Prostate gland (tissue), 2 donors: ENCODE measurements around the gene SH3GL3.
A peak's percentile ranks its signal among the peaks of the same experiment; 100 is the strongest.

Source experiments
- POLR2A ChIP-seq: fragments of 450-650 bp; IDR thresholded peaks from one replicate; pipeline ENCODE4 v1.6.1; 2016; ENCODE audit warnings: antibody characterized with exemption, mild to moderate bottlenecking
- TF ChIP-seq, protein P1 (sequence below), 4 experiments: fragments of 200-600 bp in 2 of 4; fragments of 450-650 bp in 2 of 4; sonication (generic) in 2 of 4; IDR thresholded peaks; 1 replicate in 3 of 4; 2 replicates in 1 of 4; pipeline ENCODE4 v1.5.1; 2016 to 2019; ENCODE audit warnings: antibody characterized with exemption in 4 of 4, mild to moderate bottlenecking in 2 of 4, moderate library complexity in 2 of 4

DNA sequence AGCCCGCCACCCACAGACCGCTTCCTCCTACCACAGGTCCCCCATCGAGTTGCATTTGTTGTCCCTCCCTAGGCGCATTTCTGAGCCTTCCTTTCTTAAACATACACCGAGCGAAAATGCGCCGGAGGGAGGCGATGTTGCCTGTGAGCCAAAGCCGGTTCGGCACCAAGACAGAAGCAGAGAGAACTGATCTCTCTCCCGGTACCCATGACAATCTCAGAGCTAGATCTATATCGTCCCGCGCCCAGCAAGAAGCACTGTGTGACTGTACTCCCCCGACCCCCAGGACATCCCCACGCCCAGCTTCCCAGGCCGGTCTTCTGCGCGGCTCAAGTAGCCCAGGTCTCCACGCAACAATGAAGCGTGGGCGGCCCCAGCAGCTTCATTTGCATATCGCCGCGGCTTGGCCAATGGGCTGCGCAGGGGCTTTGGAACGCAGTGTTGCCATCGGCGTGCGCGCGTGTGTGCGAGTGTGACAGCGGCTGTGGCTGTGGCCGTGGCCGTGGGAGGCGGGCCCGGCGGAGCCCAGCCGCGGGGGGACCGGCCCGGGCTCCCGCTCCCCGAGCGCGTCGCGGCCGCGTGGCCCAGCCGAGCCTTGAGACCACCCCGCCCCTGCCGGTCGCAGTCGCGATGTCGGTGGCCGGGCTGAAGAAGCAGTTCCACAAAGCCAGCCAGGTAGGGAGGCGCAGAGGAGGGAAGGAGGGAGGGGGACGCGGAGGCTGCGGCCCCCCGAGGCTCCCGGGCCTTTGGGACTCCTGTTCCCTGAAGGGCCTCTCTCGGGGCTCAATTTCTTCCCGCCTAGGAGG lies at the start of gene SH3GL3:
- TF ChIP-seq, protein P1, sequence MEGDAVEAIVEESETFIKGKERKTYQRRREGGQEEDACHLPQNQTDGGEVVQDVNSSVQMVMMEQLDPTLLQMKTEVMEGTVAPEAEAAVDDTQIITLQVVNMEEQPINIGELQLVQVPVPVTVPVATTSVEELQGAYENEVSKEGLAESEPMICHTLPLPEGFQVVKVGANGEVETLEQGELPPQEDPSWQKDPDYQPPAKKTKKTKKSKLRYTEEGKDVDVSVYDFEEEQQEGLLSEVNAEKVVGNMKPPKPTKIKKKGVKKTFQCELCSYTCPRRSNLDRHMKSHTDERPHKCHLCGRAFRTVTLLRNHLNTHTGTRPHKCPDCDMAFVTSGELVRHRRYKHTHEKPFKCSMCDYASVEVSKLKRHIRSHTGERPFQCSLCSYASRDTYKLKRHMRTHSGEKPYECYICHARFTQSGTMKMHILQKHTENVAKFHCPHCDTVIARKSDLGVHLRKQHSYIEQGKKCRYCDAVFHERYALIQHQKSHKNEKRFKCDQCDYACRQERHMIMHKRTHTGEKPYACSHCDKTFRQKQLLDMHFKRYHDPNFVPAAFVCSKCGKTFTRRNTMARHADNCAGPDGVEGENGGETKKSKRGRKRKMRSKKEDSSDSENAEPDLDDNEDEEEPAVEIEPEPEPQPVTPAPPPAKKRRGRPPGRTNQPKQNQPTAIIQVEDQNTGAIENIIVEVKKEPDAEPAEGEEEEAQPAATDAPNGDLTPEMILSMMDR (IDR thresholded peaks at IDR 0.05): peak in 3 of 4 experiments; percentile 10 to 38 (median 29)
- TF ChIP-seq POLR2A: no peak
